ENCODE data around the gene ELP2.
"Not testable (repeated sequence)": the region's sequence is repeated elsewhere in the genome, so short reads cannot be mapped to it uniquely, and the experiment has no call there.

Gene ELP2

GRCh38 chr18:36187826-36188721 lies 58.4 kb downstream of the ELP2 start:
- DNase-seq (ENCODE audit: low read depth, low spot score) = no peak

DNA sequence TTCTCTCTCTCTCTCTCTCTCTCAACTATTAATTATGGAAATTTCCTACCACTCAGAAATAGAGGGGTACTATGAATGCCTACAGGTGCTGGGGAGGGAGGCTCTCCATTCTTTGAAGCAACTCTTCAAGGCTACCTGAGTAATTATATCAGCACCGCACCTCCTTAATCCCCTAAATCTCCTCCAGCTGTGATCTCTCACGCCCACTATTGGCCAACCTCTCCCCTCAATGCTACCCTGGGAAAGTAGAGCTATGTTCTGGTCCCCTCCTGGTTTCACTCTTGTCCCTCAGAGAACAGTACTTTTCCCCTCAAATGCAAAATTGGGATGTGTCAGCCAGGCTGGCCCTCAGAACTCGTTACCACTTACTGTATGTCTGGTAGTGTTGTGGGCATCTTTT lies 59.2 kb downstream of the ELP2 start:
- no peak for DNase-seq (ENCODE audit: low read depth, low spot score)

DNA sequence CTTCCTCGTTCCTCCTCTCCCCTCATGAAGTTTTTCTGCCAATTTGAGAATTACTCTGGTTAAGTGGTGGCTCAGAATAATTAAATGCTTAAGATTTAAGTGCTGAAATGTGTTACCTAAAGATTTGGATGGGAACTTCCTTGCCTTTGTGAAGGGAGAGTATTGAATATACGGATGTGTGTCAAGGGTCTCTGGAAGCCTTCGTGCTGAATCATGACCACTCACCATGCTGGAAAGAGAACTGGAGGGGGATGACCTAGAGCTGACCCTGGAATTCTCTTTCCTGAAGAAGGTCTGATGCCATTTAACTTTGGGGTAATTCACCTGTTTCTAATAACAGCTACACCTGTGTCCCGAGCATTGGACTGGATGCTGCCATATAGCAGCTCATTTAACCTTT lies 59.8 kb downstream of the ELP2 start:
- DNase-seq (ENCODE audit: low read depth, low spot score) = no peak

- no peak for DNase-seq (ENCODE audit: low read depth, low spot score)
These were observed 61.6 kb downstream of the ELP2 start for GRCh38 chr18:36191286-36191685.

DNA sequence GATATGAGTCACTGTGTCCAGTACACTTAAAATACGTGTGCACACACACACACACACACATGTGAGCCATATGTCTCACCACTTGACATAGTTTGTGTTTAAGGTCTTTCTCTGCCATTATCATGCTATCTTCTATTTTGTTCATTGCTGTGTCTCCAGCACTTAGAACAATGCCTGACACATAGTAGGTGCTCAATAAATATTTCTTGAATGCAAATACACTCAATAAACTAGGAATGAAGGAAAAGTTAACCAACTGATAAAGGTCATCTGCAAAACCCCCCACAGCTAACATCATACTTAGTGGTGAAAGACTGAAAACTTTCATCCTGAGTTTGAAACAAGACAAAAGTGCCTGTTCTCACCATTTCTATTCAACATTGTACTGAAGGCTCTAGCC lies 62.0 kb downstream of the ELP2 start:
- DNase-seq (ENCODE audit: low read depth, low spot score) = no peak

GRCh38 chr18:36194600-36195315 lies 65.1 kb downstream of the ELP2 start:
- no peak for DNase-seq (ENCODE audit: low read depth, low spot score)

DNA sequence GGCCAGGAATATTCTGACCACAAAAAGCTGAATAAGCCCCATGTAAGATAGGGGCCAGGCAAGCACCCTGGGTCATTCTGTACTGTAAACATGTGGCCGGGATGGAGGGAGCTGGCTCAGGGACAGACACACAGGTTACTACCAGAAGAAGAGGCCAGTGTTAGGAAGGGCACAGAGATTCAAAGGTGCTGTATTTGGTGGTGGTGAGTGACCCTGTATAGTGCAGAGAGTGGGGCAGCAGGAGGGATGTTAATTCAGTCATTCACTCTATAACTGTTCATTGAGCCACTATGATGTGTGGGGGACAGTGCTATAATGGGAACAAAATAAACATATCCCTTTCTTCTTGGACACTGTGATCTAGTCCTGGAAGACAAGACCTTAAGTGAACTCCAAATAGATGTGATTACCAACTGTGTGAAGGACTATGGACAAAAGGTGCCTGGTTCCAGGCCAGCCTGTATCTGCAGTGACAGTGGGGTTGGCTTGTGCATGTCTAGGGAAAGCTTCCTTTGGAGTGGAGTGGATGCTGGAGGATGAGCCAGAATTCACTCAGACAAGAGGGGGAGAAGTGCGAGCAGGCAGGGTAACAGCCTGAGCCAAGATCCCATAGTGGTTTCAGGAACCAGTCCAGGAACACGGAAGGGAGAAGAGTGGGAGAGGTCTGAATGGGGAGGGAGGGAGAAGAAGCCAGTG lies 65.9 kb downstream of the ELP2 start:
- DNase-seq (ENCODE audit: low read depth, low spot score) = no peak

DNA sequence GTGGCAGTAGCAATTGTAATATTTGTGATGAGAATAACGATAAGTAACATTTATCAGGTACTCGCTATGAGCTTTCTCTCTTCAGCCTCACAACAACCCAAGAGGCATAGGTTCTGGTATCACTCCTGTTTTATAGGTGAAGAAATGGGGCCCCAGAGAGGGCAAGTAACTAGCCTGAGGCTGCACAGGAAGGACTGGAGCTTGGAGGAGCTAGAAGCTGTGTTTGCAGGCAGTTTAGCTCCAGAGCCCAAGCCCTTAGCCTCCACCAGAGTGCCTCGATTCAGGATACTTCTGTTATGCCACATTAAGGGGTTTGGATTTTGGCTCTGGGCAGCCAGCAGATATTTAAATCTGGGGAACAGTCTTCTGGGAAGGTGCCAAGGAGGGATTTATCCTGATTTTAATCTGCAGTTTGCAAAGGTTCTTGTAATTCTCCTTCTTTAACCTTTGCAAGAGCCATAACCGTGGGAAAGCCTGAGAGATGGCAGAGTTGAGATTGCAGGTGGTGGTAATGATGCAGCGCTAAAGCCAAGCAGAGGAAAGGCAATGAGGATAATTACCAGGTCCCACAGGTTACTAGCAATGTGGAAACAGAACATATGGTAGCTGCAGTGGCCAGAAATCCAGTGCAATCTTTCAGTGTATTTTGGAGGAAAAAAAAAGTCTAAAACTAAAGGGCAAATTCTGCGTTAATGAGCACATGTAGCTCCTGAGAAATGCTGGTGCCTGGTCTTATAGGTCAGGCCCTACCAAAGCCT lies 66.7 kb downstream of the ELP2 start:
- DNase-seq (ENCODE audit: low read depth, low spot score) = no peak

- no peak for DNase-seq (ENCODE audit: low read depth, low spot score)
These were observed 67.9 kb downstream of the ELP2 start for GRCh38 chr18:36197511-36198166.

DNA sequence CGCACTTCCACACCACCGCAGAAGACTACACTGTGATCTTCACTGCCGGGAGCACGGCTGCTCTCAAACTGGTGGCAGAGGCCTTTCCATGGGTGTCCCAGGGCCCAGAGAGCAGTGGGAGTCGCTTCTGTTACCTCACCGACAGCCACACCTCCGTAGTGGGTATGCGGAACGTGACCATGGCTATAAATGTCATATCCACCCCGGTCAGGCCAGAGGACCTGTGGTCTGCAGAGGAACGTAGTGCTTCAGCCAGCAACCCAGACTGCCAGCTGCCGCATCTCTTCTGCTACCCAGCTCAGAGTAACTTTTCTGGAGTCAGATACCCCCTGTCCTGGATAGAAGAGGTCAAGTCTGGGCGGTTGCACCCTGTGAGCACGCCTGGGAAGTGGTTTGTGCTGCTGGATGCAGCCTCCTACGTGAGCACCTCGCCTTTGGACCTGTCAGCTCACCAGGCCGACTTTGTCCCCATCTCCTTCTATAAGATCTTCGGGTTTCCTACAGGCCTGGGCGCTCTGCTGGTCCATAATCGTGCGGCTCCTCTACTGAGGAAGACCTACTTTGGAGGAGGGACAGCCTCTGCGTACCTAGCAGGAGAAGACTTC lies 70.1 kb downstream of the ELP2 start:
- no peak for DNase-seq (ENCODE audit: low read depth, low spot score)

GRCh38 chr18:36200354-36200771 lies 70.7 kb downstream of the ELP2 start:
- DNase-seq (ENCODE audit: low read depth, low spot score) = no peak

DNA sequence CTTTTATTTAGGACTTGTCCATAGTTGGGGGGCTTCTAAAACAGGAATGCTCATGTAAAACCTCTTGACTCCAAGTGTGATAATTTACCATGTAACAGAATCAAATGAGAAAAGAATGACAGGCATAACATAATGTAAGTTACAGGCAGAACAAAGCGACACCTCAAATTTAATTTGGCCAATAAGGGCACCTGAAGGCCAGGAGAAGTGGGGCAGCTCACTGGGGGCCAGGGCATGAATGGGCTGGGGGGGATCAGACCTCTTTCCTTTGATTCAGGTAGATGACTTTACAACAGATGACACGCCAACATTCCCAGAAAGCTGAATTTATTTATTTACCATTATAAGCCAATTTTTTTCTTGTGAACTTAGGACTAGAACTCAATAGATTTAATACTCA lies 72.1 kb downstream of the ELP2 start:
- no peak for DNase-seq (ENCODE audit: low read depth, low spot score)

DNA sequence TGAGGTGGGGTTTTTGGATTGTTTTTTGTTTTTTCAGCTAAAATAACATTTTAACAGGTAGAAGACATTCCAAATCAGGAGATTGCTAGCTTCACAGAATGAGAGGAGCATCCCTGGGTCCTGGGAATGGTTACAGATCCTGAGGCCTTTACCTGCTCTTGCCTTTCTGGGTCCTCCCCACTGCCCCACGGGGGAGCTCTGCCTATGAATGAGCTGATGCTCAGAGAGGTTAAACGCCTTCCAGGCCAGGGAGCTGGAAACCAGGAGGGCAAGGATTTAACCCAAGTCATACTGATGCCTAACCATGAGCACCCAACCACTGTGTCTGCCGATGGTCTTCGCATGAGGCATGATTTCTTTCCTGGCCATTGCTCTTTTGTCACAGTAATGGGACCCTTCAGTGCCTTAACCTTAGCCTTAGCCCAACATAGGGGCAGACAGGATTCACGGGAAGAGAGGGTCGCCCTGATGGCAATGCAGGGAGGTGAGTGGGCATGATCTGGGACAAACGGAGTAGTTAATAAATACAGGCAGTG lies 73.7 kb downstream of the ELP2 start:
- DNase-seq (ENCODE audit: low read depth, low spot score) = no peak

GRCh38 chr18:36205166-36205565 lies 75.5 kb downstream of the ELP2 start:
- DNase-seq (ENCODE audit: low read depth, low spot score) = no peak

- DNase-seq (ENCODE audit: low read depth, low spot score) = no peak
These were observed 77.6 kb downstream of the ELP2 start for GRCh38 chr18:36207303-36207702.

DNA sequence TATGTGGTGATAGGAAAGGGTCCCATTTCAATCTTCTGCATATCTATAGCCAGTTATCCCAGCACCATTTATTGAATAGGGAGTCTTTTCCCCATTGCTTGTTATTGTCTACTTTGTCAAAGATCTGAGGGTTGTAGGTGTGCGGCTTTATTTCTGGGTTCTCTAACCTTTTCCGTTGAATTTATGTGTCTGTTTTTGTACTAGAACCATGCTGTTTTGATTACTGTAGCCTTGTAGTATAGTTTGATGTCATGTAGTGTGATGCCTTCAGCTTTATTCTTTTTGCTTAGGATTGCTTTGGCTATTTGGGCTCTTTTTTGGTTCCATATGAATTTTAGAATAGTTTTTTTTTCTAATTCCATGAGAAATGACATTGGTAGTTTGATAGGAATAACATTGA lies 78.3 kb downstream of the ELP2 start:
- not testable (repeated sequence) for DNase-seq (ENCODE audit: low read depth, low spot score)

GRCh38 chr18:36211612-36212065 lies 81.9 kb downstream of the ELP2 start:
- DNase-seq (ENCODE audit: low read depth, low spot score) = no peak

GRCh38 chr18:36212301-36213171 lies 82.8 kb downstream of the ELP2 start:
- DNase-seq (ENCODE audit: low read depth, low spot score) = peak; percentile 6

- no peak for DNase-seq (ENCODE audit: low read depth, low spot score)
These were observed 85.1 kb downstream of the ELP2 start for GRCh38 chr18:36214811-36215210.
